Endothelial cell of umbilical vein (primary cell): Measurements from ENCODE around the gene IDNK.

Experiments
- CTCF ChIP-seq, 2 donors: IDR thresholded peaks; 1 replicate in 1 of 2; 2 replicates in 1 of 2; pipeline ENCODE4 v1.5.1; 2011; ENCODE audit warnings: low read length in 2 of 2, mild to moderate bottlenecking in 2 of 2, moderate library complexity in 2 of 2, control low read depth in 1 of 2, inconsistent platforms in 1 of 2, low read depth in 1 of 2; ENCODE audit not compliant: insufficient read depth in 1 of 2; ENCODE audit errors: extremely low read depth in 1 of 2
- EZH2 ChIP-seq: IDR thresholded peaks from 2 replicates; pipeline ENCODE4 v1.6.1; 2012; ENCODE audit warnings: borderline replicate concordance, low read depth, mild to moderate bottlenecking, moderate library complexity, low read length, inconsistent platforms; ENCODE audit not compliant: severe bottlenecking
- POLR2A ChIP-seq: IDR thresholded peaks from 2 replicates; pipeline ENCODE4 v1.6.1; 2012; ENCODE audit warnings: low read depth, mild to moderate bottlenecking, control low read depth, low read length
- POLR2AphosphoS5 ChIP-seq: IDR thresholded peaks from 2 replicates; pipeline ENCODE4 v1.6.1; 2012; ENCODE audit warnings: low read depth, mild to moderate bottlenecking, control low read depth, low read length, moderate library complexity; ENCODE audit not compliant: insufficient read depth

GRCh38 chr9:83670381-83670780 lies 47.4 kb downstream of the IDNK start:
- TF ChIP-seq CTCF (IDR thresholded peaks at IDR 0.05; ENCODE audit: extremely low read depth in 1 of 2, insufficient read depth in 1 of 2, low read depth in 1 of 2, low read length in 2 of 2) (no peak), EZH2 (no peak), POLR2A (no peak), POLR2AphosphoS5 (no peak)
